GM12878 (cell line): Measurements from ENCODE around the gene NCKAP5. TPM values are rescaled to one million over a fixed set of nuclear protein-coding genes. Genes with fewer than 3 reads are reported as not detected.

Experiments
- ATAC-seq: fragments of 200-7000 bp; cut with Tn5 transposase; 3 replicates; pipeline ENCODE4 v1.9.1; 2020; ENCODE audit warnings: mild to moderate bottlenecking, moderate library complexity
- BruUV-seq: library from RNA; stranded (reverse); fragments of 400-500 nt; replicated peaks from 2 replicates; lab custom pipeline; 2021; lab: Mats Ljungman, UMichigan
- CTCF ChIA-PET: fragments of 300-600 bp; sonication (Branson Sonifier 250); formaldehyde crosslinking; extraction: SDS; loops from one replicate; lab custom pipeline; 2021; ENCODE audit warnings: inconsistent platforms; lab: Yijun Ruan, JAX
- POLR2A ChIA-PET: fragments of 350-600 bp; formaldehyde crosslinking; extraction: SDS; loops from one replicate; lab custom pipeline; 2021; ENCODE audit warnings: inconsistent platforms; lab: Charles Lee
- RAD21 ChIA-PET: fragments of 300-600 bp; sonication (Branson Sonifier 250); formaldehyde crosslinking; loops from one replicate; lab custom pipeline; 2023; ENCODE audit warnings: antibody characterized with exemption; ENCODE audit not compliant: unreplicated experiment; lab: Charles Lee
- SMC1A ChIA-PET: fragments of 300-600 bp; sonication (Branson Sonifier 250); formaldehyde crosslinking; loops from one replicate; lab custom pipeline; 2023; ENCODE audit not compliant: unreplicated experiment, uncharacterized antibody; lab: Charles Lee
- DNase-seq: peaks from one replicate; pipeline ENCODE4 v3.0.0-alpha.2; 2011; ENCODE audit warnings: low read depth, low spot score
- FAIRE-seq: peaks from 3 replicates; lab custom pipeline; 2011; peaks lifted over from hg19 to GRCh38; lab: Jason Lieb, UNC
- H2AFZ ChIP-seq: 2 replicates; pipeline ENCODE4 v1.6.0; 2011; ENCODE audit warnings: low read depth, low read length, control low read depth; ENCODE audit not compliant: control insufficient read depth
- H3K27ac ChIP-seq: 2 replicates; pipeline ENCODE4 v1.5.1; 2011; ENCODE audit warnings: control low read depth; ENCODE audit not compliant: control insufficient read depth, insufficient read depth
- H3K27me3 ChIP-seq, 2 experiments: replicated peaks in 1 of 2; 2 replicates each; pipeline versions ENCODE4 v1.6.0 to v1.6.1; 2011; ENCODE audit warnings: low read length in 1 of 2; ENCODE audit not compliant: control insufficient read depth in 2 of 2, insufficient read depth in 2 of 2
- H3K36me3 ChIP-seq, 2 experiments: 2 replicates each; pipeline ENCODE4 v1.5.1; 2011; ENCODE audit warnings: low read length in 1 of 2; ENCODE audit not compliant: control insufficient read depth in 2 of 2, insufficient read depth in 2 of 2
- H3K4me1 ChIP-seq: 2 replicates; pipeline ENCODE4 v1.6.1; 2011; ENCODE audit warnings: mild to moderate bottlenecking, low read length, moderate library complexity, mixed read lengths; ENCODE audit not compliant: control insufficient read depth, insufficient read depth
- H3K4me2 ChIP-seq: 2 replicates; pipeline ENCODE4 v1.6.0; 2011; ENCODE audit warnings: control low read depth; ENCODE audit not compliant: control insufficient read depth, insufficient read depth
- H3K4me3 ChIP-seq: fragments of 200-600 bp; sonication (generic); 2 replicates; pipeline ENCODE4 v1.5.1; 2016
- H3K79me2 ChIP-seq: 2 replicates; pipeline ENCODE4 v1.6.0; 2011; ENCODE audit warnings: low read length; ENCODE audit not compliant: control insufficient read depth, insufficient read depth
- H3K9ac ChIP-seq: 2 replicates; pipeline ENCODE4 v1.8.0; 2011; ENCODE audit warnings: low read length, control low read depth, mixed read lengths; ENCODE audit not compliant: control insufficient read depth, insufficient read depth
- H3K9me3 ChIP-seq: replicated peaks from 3 replicates; pipeline ENCODE4 v1.5.1; 2011; ENCODE audit warnings: mild to moderate bottlenecking, low read length; ENCODE audit not compliant: control insufficient read depth, insufficient read depth
- H4K20me1 ChIP-seq: 2 replicates; pipeline ENCODE4 v1.6.0; 2011; ENCODE audit not compliant: control insufficient read depth, insufficient read depth
- CREB1 ChIP-seq: IDR thresholded peaks from 2 replicates; pipeline ENCODE4 v1.6.1; 2012; ENCODE audit warnings: low read depth, mild to moderate bottlenecking, inconsistent platforms
- CUX1 ChIP-seq: IDR thresholded peaks from 2 replicates; pipeline ENCODE4 v1.6.1; 2012; ENCODE audit warnings: improper control_type of control experiment, low read depth, low read length; ENCODE audit not compliant: insufficient replicate concordance
- E4F1 ChIP-seq: fragments of 450-650 bp; IDR thresholded peaks from 2 replicates; pipeline ENCODE4 v1.6.1; 2018; ENCODE audit warnings: borderline replicate concordance, mild to moderate bottlenecking; ENCODE audit not compliant: partially characterized antibody
- ELK1 ChIP-seq: IDR thresholded peaks from 2 replicates; pipeline ENCODE4 v1.6.1; 2012; ENCODE audit warnings: low read depth, low read length, improper control_type of control experiment
- ETV6 ChIP-seq, 2 experiments: fragments of 450-650 bp in 1 of 2; IDR thresholded peaks in 1 of 2; conservative IDR thresholded peaks in 1 of 2; 2 replicates each; pipeline ENCODE4 v1.6.1; 2014; ENCODE audit warnings: antibody characterized with exemption in 1 of 2, borderline replicate concordance in 1 of 2, low read depth in 1 of 2, mild to moderate bottlenecking in 1 of 2, moderate library complexity in 1 of 2
- NBN ChIP-seq: fragments of 450-650 bp; IDR thresholded peaks from 2 replicates; pipeline ENCODE4 v1.6.1; 2016
- PAX5 ChIP-seq: IDR thresholded peaks from 2 replicates; pipeline ENCODE4 v1.6.1; 2011; ENCODE audit warnings: low read depth, low read length, borderline replicate concordance
- ZNF592 ChIP-seq: fragments of 450-650 bp; IDR thresholded peaks from 2 replicates; pipeline ENCODE4 v1.6.1; 2017; ENCODE audit warnings: mild to moderate bottlenecking, moderate library complexity
- ZSCAN29 ChIP-seq: fragments of 450-650 bp; IDR thresholded peaks from 2 replicates; pipeline ENCODE4 v1.6.1; 2017; ENCODE audit warnings: mild to moderate bottlenecking, moderate library complexity
- WGBS: methylation state at CpG from one replicate; pipeline ENCODE4 v1.1.6; 2016; ENCODE audit warnings: low lambda C conversion rate; ENCODE audit not compliant: insufficient replicate concordance, insufficient coverage; ENCODE audit errors: missing lambda C conversion rate; 5-methylcytosine and 5-hydroxymethylcytosine counted together
- in situ Hi-C: fragments of 300-500 bp; cut with MboI; formaldehyde crosslinking; loops from 9 replicates; pipeline ENCODE4 v1.14.3; 2018; ENCODE audit warnings: mixed read lengths
- intact Hi-C: fragments of 100-400 bp; cut with micrococcal nuclease; formaldehyde crosslinking; loops from one replicate; pipeline ENCODE4 v1.14.2; 2022; ENCODE audit not compliant: unreplicated experiment
- polyA plus RNA-seq, 11 experiments: library from polyadenylated mRNA; depleted of rRNA in 4 of 11; unstranded in 6 of 11; stranded (reverse) in 5 of 11; fragments of >200 nt; fragmentation: Nextera tagmentation in 4 of 11; fragmentation: Illumina TruSeq in 1 of 11; extraction: Ambion mirVana in 4 of 11; extraction: Trizol in 1 of 11; gene quantifications; 1 replicate in 1 of 11; 2 replicates in 10 of 11; pipeline versions ENCODE4 v1.2.1 to v1.2.3, GENCODE V29; 2011 to 2016; ENCODE audit warnings: inconsistent platforms in 2 of 11, missing spikeins in 2 of 11, low read depth in 1 of 11
- total RNA-seq, 4 experiments: library from RNA; depleted of rRNA in 3 of 4; stranded (reverse); fragments of >200 nt in 3 of 4; fragmentation: Illumina TruSeq in 1 of 4; extraction: Trizol in 1 of 4; gene quantifications; 2 replicates each; pipeline versions ENCODE4 v1.2.1 to v1.2.3, GENCODE V29; 2013 to 2021

Gene NCKAP5
- total and polyA plus RNA-seq, 10 of the 15 experiments (the other 5 are each of a cell fraction or from before 2014, with no cell fraction given), result 0.06 to 0.44 (median 0.16) TPM

- FAIRE-seq (no peak), DNase-seq (no peak), ATAC-seq (peak; percentile 72)
- H3K9ac ChIP-seq, result no peak overlapping the region
- intact Hi-C loops (no loop called here), in situ Hi-C loops (no loop called here)
- H3K4me3 ChIP-seq, result no peak overlapping the region
- no peaks in the 10 kb centered on the region for H4K20me1 ChIP-seq
- no peak overlapping the region for H3K27ac ChIP-seq
- 20% methylated on average over 4 of the region's 4 CpGs for WGBS
- no peak overlapping the region for H2AFZ ChIP-seq
- BruUV-seq, result no TSS peak
- ChIA-PET SMC1A (interaction anchor here (0.8 to 2.3 kb wide), 4 partner anchors 15 to 100 kb away, joined by 3 to 8 read pairs (median 4); no protein-coding TSS in a partner anchor), CTCF (interaction anchor here (1.9 kb wide), 1 partner anchor 40 kb away, joined by 4 read pairs; no protein-coding TSS in a partner anchor), POLR2A (no interaction called here), RAD21 (no interaction called here)
- H3K27me3 ChIP-seq, result no peaks in the 10 kb centered on the region
- H3K4me1 ChIP-seq, result no peaks in the 10 kb centered on the region
- no peaks in the 10 kb centered on the region for H3K79me2 ChIP-seq
- no peaks in the 10 kb centered on the region for H3K9me3 ChIP-seq
- H3K4me2 ChIP-seq, result no peak overlapping the region
- no peaks in the 10 kb centered on the region for H3K36me3 ChIP-seq
- no peak for TF ChIP-seq ELK1
- no peak for TF ChIP-seq PAX5
- no peak for TF ChIP-seq CREB1
- no peak for TF ChIP-seq E4F1
- no peak for TF ChIP-seq ZSCAN29
- TF ChIP-seq CUX1, result no peak
- TF ChIP-seq ZNF592, result no peak
- TF ChIP-seq ETV6 (conservative IDR thresholded peaks at IDR 0.05 in 1 of 2, IDR thresholded peaks at IDR 0.05 in 1 of 2; ENCODE audit: borderline replicate concordance in 1 of 2, low read depth in 1 of 2), result no peak
- no peak for TF ChIP-seq NBN
Measured at GRCh38 chr2:133461484-133461883, 106.8 kb downstream of the NCKAP5 start.
